Heart left ventricle (tissue), 16 donors: ENCODE measurements around the gene ACOT13. TPM values are rescaled to one million over a fixed set of nuclear protein-coding genes. Genes with fewer than 3 reads are reported as not detected.

Experiments
- ATAC-seq, 4 donors: fragments of 200-7000 bp; cut with Tn5 transposase; one replicate each; pipeline ENCODE4 v1.9.1; 2020 to 2022; ENCODE audit warnings: moderate library complexity in 4 of 4, mild to moderate bottlenecking in 3 of 4, moderate number of reproducible peaks in 1 of 4
- DNase-seq, 5 donors: peaks; one replicate each; pipeline ENCODE4 v3.0.0-alpha.2; 2020
- H3K27ac ChIP-seq, 12 donors: fragments of 200-600 bp; sonication (generic) in 4 of 12; one replicate each; pipeline versions ENCODE4 v1.5.0 to v1.8.0; 2016 to 2022; ENCODE audit warnings: mild to moderate bottlenecking in 2 of 12
- H3K27me3 ChIP-seq, 9 donors: fragments of 200-600 bp; sonication (generic) in 2 of 9; one replicate each; pipeline versions ENCODE4 v1.5.1 to v1.8.0; 2016 to 2022; ENCODE audit warnings: mild to moderate bottlenecking in 3 of 9
- H3K36me3 ChIP-seq, 9 donors: fragments of 200-600 bp; sonication (generic) in 2 of 9; one replicate each; pipeline versions ENCODE4 v1.5.0 to v1.8.0; 2018 to 2022; ENCODE audit warnings: mild to moderate bottlenecking in 2 of 9
- H3K4me1 ChIP-seq, 12 donors: fragments of 200-600 bp; sonication (generic) in 4 of 12; one replicate each; pipeline versions ENCODE4 v1.5.0 to v1.8.0; 2016 to 2022; ENCODE audit warnings: mild to moderate bottlenecking in 3 of 12
- H3K4me3 ChIP-seq, 12 donors: fragments of 200-600 bp; sonication (generic) in 4 of 12; one replicate each; pipeline versions ENCODE4 v1.5.0 to v1.8.0; 2017 to 2022; ENCODE audit warnings: mild to moderate bottlenecking in 9 of 12, moderate library complexity in 4 of 12
- H3K9me3 ChIP-seq, 12 donors: fragments of 200-600 bp; sonication (generic) in 4 of 12; one replicate each; pipeline versions ENCODE4 v1.5.0 to v1.8.0; 2016 to 2022; ENCODE audit warnings: mild to moderate bottlenecking in 1 of 12
- POLR2A ChIP-seq, 2 donors: fragments of 450-650 bp; IDR thresholded peaks; one replicate each; pipeline ENCODE4 v1.6.1; 2017; ENCODE audit warnings: antibody characterized with exemption in 2 of 2, mild to moderate bottlenecking in 2 of 2, moderate library complexity in 2 of 2
- WGBS, 4 donors: extraction: QIAGEN DNeasy Blood & Tissue Kit in 2 of 4; methylation state at CpG; one replicate each; pipeline versions ENCODE4 v1.1.5 to v1.1.7; 2013 to 2018; 5-methylcytosine and 5-hydroxymethylcytosine counted together
- intact Hi-C, 10 donors: fragments of 100-400 bp; cut with DNase I; formaldehyde crosslinking; loops; one replicate each; pipeline versions ENCODE4 v1.11.1 to v1.14.2; 2022
- polyA plus RNA-seq, 2 donors: library from polyadenylated mRNA; stranded (reverse); fragments of 200-250 nt; gene quantifications; one replicate each; pipeline ENCODE4 v1.2.3, GENCODE V29; 2013
- total RNA-seq, 9 donors: library from RNA; depleted of rRNA in 2 of 9; stranded (reverse); fragments of >200 nt in 2 of 9; fragmentation: NEBNext Ultra II Directional in 3 of 9; extraction: Animal tissue kit (Norgen Biotek cat#: 25700) in 3 of 9; gene quantifications; one replicate each; pipeline versions ENCODE4 v1.1.0 to v1.2.4, GENCODE V29; 2016 to 2023
- TF ChIP-seq, protein P1 (sequence below), 12 donors: fragments of 200-600 bp; sonication (generic) in 4 of 12; IDR thresholded peaks; one replicate each; pipeline versions ENCODE4 v1.5.0 to v1.8.0; 2018 to 2022; ENCODE audit warnings: antibody characterized with exemption in 12 of 12, mild to moderate bottlenecking in 5 of 12
- donor health status: ischemic (EF 13 %, LVEDD 7.1; RV severe dilation, severe dysfunction).
- donor health status: healthy with polysubstance abuse.
- donor health status: DM: no; HTN: yes; CAD: no.
- donor health status: DM: no; HTN: no; CAD: no.
- donor health status: ischemic (EF 25% LVEDD 6.9; RV normal size, moderate dysfunction).
- donor health status: ischemic (EF 25% LVEDD 5.7; RV mildly dilated, moderate dysfunction).
- donor health status: healthy.
- donor health status: DM: yes; HTN: yes; CAD: no.
- donor health status: ischemic (EF 35%, LVEDD 5.7; RV mildly dilated, moderate dysfunction).
- donor health status: nonischemic (EF 11% LVEDD 7.7; RV severe dilation, severe dysfunction).
- donor health status: DM: yes; HTN: yes; CAD: no.
- donor health status: PGD.
- donor health status: ischemic (EF 29% LVEDD 5.4; RV normal size, mild dysfunction).
- donor health status: nonischemic (EF 23%, LVEDD 6.1; RV moderate dilation, normal function).

Gene ACOT13
- total and polyA plus RNA-seq, 11 donors, result 21.6 to 160 (median 55.3) TPM

DNA sequence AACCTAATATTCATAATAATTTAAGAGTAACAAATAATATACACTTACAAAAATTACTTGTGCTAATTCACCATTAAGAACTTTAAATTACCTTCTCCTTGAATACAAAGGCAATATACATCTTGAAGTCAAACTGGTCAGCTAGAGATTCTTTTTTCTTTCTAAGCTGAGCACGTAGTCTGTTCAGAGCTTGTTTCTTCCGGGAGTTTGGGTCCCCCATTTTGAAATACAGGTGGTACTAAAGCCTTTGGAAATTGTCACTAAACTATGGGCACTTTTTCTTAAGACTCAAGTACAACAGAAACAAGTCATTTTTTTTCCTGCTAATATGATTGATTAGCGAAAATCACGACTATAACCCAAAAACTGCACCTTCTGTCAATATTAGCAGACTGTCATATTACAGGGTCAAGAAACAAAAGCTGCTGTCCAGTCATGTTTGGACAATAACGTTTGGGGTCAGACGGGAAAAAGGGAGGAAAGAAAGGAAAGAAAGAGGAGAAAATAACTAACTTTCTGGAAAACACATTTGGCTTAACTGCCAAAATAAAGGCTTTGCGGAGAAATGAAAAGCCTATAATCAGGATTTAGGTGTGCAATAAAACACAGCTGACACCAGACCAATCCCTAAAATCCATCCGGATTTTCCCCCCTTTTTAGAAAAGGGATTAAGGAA, 51.7 kb downstream of the ACOT13 start:
- intact Hi-C loops, result loop anchor here in 3 of 10 donors (5.0 kb wide), 1 partner anchor 51 kb away; the partner anchor contains the start of genes ACOT13 (in 3 of the 3) and TDP2 (in 3 of the 3)
- TF ChIP-seq, protein P1, sequence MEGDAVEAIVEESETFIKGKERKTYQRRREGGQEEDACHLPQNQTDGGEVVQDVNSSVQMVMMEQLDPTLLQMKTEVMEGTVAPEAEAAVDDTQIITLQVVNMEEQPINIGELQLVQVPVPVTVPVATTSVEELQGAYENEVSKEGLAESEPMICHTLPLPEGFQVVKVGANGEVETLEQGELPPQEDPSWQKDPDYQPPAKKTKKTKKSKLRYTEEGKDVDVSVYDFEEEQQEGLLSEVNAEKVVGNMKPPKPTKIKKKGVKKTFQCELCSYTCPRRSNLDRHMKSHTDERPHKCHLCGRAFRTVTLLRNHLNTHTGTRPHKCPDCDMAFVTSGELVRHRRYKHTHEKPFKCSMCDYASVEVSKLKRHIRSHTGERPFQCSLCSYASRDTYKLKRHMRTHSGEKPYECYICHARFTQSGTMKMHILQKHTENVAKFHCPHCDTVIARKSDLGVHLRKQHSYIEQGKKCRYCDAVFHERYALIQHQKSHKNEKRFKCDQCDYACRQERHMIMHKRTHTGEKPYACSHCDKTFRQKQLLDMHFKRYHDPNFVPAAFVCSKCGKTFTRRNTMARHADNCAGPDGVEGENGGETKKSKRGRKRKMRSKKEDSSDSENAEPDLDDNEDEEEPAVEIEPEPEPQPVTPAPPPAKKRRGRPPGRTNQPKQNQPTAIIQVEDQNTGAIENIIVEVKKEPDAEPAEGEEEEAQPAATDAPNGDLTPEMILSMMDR (IDR thresholded peaks at IDR 0.05), result no peak
- TF ChIP-seq POLR2A (IDR thresholded peaks at IDR 0.05), result no peak
- H3K36me3 ChIP-seq, result peaks cover 0 to 58% (median 28%) of the 10 kb centered on the region in 9 donors
- 10 to 21% (median 15%) methylated on average over 8 of the region's 8 CpGs for WGBS, 4 donors
- peak overlapping the region; percentile 75 to 97 (median 93) for H3K4me3 ChIP-seq
- H3K4me1 ChIP-seq, result peaks cover 3 to 64% (median 52%) of the 10 kb centered on the region in 12 donors
- no peaks in the 10 kb centered on the region for H3K27me3 ChIP-seq
- ATAC-seq, result no peak
- no peak for DNase-seq
- peak overlapping the region in 10 of 12 donors; percentile 93 to 100 (median 99) for H3K27ac ChIP-seq
- no peaks in the 10 kb centered on the region for H3K9me3 ChIP-seq

DNA sequence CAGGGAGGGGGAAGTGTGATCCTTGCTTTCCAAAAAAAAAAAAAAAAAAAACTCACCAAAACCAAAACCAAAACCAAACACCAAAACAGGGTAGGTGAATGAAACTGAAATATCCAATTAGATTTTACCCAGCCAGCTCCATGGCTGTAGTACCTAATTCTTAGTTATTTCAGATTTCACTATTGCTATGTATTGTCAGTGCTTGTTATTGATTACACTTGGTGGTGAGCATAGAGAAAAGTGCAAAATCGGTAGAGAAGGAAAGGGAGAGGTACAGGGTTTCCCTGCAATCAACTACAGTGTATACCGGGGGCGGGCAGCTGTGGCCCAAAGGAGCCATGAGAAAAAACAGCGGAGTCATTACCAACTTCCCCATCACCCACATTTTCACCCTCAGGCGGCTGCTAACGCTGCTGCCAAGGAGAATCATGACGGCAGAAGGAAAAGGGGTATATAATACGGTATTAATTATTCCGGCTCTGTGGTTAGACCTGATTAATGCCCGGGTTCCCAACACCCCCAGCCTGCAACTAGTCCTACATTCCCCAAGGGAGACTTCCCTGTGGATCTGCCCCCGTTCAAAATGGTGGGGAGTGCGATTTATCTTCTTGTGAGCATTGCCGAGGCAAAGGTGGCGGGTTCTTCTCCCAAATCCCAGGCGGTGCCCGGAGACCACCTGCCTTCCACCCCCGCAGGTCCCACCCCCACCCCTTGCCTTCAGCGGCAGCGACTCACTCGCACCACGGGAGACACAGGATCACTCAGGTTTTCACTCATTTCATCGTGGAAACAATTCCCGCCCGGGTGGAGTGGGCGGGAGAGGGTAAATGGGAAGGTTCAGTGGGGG, 52.5 kb downstream of the ACOT13 start, which contains the start of gene C6orf62:
TSS of gene C6orf62 (minus strand) at position 30 of the 847 bp plus-strand sequence. CDS start 486 bp downstream, outside the sequence.
- DNase-seq, result peak in 4 of 5 donors; percentile 26 to 59 (median 43)
- H3K27ac ChIP-seq, result peak within 1 kb of the TSS; percentile 93 to 100 (median 99)
- TF ChIP-seq POLR2A (IDR thresholded peaks at IDR 0.05), result no peak
- TF ChIP-seq, protein P1 (IDR thresholded peaks at IDR 0.05), result no peak
- no peaks in the 10 kb centered on the region for H3K9me3 ChIP-seq
- no peaks in the 10 kb centered on the region for H3K27me3 ChIP-seq
- ATAC-seq, result no peak
- H3K4me3 ChIP-seq, result peak within 1 kb of the TSS; percentile 75 to 97 (median 93)
- peaks cover 3 to 56% (median 46%) of the 10 kb centered on the region in 12 donors for H3K4me1 ChIP-seq
- WGBS, 4 donors, result 0 to 1% (median 0%) methylated on average over 25 of the region's 25 CpGs
- intact Hi-C loops, result loop anchor here in 3 of 10 donors (5.0 kb wide), 1 partner anchor 52 kb away; the partner anchor contains the start of genes ACOT13 (in 3 of the 3) and TDP2 (in 3 of the 3)
- H3K36me3 ChIP-seq, result peaks cover 0 to 50% (median 21%) of the 10 kb centered on the region in 9 donors

GRCh38 chr6:24720131-24720603, 53.3 kb downstream of the ACOT13 start:
- no peaks in the 10 kb centered on the region for H3K27me3 ChIP-seq
- peak overlapping the region; percentile 75 to 97 (median 93) for H3K4me3 ChIP-seq
- TF ChIP-seq POLR2A (IDR thresholded peaks at IDR 0.05), result no peak
- TF ChIP-seq, protein P1 (IDR thresholded peaks at IDR 0.05), result no peak
- no peaks in the 10 kb centered on the region for H3K9me3 ChIP-seq
- intact Hi-C loops, result loop anchor here in 8 of 10 donors (2.0 to 10.0 kb wide), 5 partner anchors 52 to 355 kb away; partner anchors contain the start of genes GMNN (in 6 of the 8), ACOT13 (in 3 of the 8) and TDP2 (in 3 of the 8)
- H3K4me1 ChIP-seq, result peaks cover 0 to 48% (median 38%) of the 10 kb centered on the region in 12 donors
- WGBS, 4 donors, result 0 to 1% (median 0%) methylated on average over 18 to 39 of the region's 39 CpGs
- H3K36me3 ChIP-seq, result peaks cover 0 to 42% (median 12%) of the 10 kb centered on the region in 9 donors
- ATAC-seq (peak in 3 of 4 donors; percentile 29 to 56 (median 48)), DNase-seq (peak; percentile 72 to 86 (median 75))
- peak overlapping the region; percentile 93 to 100 (median 99) for H3K27ac ChIP-seq
